ENCODE measurements around the gene OSBP2.

The OSBP2 gene

DNA sequence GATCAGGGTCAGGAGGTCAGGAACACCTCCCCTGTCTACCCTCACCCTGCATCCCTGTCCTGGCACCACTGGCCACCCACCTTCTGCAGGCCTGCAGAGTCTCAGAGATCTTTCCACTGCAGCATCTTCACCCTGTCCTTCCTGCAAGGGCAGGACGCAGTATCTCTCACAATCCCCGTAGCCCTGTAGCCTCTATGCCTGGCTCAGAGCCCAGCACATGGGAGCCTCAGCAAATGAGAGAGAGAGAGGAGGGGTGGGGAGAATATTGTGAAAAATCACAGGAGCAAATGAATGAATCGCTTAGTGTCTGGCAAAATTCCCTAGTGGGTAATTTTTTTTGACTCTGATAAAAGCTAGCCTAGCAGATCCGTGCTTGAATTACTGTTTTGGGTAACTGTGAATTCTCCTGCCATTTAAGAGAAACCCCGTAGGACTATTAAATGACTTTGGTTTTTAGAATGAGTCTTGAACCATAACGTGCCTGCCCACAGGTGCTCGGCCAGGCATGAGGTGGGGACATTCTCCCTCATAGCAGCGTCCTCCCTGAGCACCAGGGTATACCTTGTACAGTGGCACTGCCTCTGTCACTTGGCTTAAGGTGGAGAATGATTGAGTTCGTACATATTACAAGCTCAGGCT, 182.4 kb downstream of the OSBP2 start:
- Histone ChIP-seq H3K27ac (no peak overlapping the region), H3K4me3 (no peak overlapping the region)
- TF ChIP-seq, protein P1, sequence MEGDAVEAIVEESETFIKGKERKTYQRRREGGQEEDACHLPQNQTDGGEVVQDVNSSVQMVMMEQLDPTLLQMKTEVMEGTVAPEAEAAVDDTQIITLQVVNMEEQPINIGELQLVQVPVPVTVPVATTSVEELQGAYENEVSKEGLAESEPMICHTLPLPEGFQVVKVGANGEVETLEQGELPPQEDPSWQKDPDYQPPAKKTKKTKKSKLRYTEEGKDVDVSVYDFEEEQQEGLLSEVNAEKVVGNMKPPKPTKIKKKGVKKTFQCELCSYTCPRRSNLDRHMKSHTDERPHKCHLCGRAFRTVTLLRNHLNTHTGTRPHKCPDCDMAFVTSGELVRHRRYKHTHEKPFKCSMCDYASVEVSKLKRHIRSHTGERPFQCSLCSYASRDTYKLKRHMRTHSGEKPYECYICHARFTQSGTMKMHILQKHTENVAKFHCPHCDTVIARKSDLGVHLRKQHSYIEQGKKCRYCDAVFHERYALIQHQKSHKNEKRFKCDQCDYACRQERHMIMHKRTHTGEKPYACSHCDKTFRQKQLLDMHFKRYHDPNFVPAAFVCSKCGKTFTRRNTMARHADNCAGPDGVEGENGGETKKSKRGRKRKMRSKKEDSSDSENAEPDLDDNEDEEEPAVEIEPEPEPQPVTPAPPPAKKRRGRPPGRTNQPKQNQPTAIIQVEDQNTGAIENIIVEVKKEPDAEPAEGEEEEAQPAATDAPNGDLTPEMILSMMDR (IDR thresholded peaks at IDR 0.05) = no peak
- DNase-seq (ENCODE audit: low spot score) = no peak

DNA sequence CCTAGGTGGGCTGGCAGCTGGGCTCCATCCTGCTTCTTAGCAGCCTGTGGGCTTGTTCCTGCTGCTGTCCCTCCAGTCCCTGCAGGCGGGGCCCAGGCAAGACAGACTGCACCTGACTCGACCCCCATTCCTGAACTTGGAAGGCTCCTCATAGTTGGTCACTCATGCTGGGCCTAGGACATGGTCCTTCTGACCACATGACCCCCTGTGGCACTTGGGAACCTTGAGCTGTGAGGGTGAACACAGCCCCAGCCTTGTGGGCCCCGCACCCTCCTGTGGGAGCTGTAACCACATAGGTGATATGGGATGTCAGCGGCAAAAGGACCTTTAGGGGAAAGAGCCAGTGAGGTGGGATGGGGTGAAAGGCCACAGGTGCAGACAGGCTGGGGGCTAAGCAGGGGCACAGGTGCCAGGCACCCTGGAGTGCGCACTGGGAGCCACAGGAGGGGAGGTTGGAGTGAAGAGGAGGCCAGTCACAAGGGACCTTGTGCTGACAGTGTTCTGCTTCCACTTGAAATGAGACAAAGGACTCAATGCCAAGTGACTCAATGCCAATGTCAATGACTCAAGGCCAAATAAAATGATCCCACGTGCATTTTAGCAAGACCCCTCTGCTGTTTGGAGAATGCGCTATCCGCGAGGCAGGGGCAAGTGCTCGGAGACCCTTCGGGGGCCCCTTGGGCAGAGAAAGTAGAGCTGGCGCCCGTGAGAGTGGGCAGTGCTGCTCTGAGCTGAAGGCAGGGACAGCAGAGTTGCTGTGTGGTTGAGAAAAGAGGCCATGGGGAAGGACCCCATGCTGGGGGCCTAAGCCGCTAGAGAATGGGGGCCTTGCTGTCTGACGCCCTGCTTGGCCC, 183.2 kb downstream of the OSBP2 start:
- H3K4me3 ChIP-seq = no peak overlapping the region
- TF ChIP-seq, protein P1 (IDR thresholded peaks at IDR 0.05) = no peak
- no peak overlapping the region for H3K27ac ChIP-seq
- DNase-seq (ENCODE audit: low spot score) = no peak

DNA sequence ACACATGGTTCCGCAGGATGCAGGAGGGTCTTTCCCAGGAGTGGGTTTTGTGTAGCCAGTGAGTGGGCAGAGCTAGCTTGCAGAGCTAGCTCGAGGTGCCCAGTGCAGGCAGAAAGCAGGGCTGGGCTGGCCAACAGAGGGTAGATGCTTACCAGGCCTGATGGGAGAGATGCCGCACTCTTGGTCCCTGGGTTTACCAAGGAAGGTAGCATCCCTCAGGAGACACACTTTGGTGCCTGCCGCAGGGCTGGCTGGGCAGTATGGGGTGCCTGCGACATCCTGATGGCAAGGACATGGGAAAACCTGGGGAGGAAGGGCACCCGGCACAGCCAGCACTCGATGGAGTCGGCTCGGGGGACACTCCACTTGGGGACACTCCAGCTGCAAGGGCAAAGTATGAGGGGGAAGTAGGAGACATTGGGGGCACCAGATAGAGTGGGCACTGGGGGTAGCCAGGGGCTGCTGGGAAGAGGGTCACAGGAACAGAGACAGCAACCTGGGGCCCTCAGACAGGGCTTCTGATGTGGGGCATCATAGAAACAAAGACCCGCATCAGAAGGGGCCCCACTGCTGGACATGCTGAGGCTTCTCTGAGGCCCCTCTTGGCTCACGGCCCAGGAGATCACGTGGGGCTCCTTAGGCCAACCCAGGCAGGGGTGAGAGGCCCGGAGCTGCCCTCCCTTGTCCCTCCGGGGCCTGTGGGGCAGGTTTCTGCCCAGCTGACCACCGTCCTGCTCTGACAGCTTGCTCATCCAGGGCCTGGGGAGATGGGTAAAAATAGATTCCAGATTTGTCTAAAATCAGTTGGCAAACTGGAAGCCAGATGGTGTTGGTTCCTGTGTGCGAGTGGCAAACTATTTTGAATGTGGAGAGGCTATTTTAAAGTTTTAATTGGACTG, 184.1 kb downstream of the OSBP2 start:
- no peak overlapping the region for H3K4me3 ChIP-seq
- H3K27ac ChIP-seq = no peak overlapping the region
- DNase-seq (ENCODE audit: low spot score) = no peak
- TF ChIP-seq, protein P1 (IDR thresholded peaks at IDR 0.05) = no peak

DNA sequence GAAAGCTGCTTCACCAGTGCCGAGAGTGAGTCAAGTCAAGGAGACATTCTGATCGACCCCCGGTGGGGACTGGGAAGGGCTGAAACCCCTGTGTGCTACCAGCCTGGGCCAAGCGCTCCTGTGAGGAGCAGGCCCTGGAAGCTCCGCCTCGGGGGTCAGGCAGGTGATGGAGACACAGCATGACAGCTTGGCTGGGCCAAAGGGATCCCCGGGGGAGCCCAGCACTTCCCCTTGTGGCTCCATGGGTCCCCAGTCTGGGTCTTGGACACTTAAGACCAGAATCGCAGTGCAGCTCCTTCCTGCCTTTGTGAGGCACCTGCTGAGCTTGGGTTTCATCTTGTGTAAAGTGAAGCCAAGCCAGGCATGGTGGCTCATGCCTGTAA, 184.7 kb downstream of the OSBP2 start:
- Histone ChIP-seq H3K4me3 (no peak overlapping the region), H3K27ac (no peak overlapping the region)
- TF ChIP-seq, protein P1 (IDR thresholded peaks at IDR 0.05) = no peak
- DNase-seq (ENCODE audit: low spot score) = no peak

DNA sequence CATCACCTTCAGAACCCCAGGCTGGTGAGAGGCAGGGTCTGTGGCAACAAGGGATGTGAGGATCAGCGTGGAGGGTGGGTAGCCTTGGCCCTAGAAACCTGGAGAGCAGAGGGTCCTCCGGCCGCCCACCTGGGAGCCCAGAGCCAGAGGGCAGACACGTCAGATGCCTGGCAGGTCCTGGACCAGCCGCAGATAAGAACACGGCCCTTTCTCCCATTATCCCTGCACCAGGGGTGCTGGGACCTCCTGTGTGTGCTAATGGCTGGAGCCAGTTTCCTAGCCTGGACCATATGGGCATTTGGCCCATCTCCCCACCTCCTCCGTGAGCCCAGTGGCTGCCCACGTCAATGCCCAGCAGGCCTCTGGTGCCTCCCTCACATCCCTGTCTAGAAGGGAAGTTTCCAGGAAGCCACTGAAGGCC, 185.5 kb downstream of the OSBP2 start:
- Histone ChIP-seq H3K27ac (no peak overlapping the region), H3K4me3 (no peak overlapping the region)
- TF ChIP-seq, protein P1 (IDR thresholded peaks at IDR 0.05) = no peak
- DNase-seq (ENCODE audit: low spot score) = no peak

DNA sequence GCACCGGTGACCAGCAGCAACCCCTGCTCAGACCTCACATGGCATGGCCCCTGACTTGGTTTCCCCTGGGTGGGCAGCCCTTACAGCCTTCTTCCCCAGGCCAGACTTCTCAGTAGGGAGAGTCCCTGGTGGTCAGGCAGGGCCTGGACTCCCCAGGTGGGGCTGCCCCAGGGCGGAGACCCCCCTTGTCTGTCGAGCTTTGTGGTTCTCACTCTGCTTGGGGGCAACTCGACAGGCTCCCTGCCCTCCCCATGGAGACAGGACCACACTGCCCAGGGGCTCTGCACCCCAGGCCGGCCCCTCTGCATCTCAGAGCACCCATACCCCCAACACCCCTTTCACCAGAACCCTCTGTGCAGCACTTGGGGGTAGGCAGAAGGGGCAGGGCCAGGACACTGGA, 186.2 kb downstream of the OSBP2 start:
- DNase-seq (ENCODE audit: low spot score) = no peak
- TF ChIP-seq, protein P1 (IDR thresholded peaks at IDR 0.05) = no peak

More for the DNA sequence above, 186.2 kb downstream of the OSBP2 start:
- H3K27ac ChIP-seq = no peak overlapping the region
- H3K4me3 ChIP-seq = no peak overlapping the region
